ENCODE measurements around the gene MAP3K12. TPM values are rescaled to one million over a fixed set of nuclear protein-coding genes. Genes with fewer than 3 reads are reported as not detected.
A peak's percentile ranks its signal among the peaks of the same experiment; 100 is the strongest.

Gene MAP3K12
- total and polyA plus RNA-seq, 2 of the 13 experiments (the other 11 are each of a cell fraction or from before 2014, with no cell fraction given), result 0.20 to 1.1 TPM

DNA sequence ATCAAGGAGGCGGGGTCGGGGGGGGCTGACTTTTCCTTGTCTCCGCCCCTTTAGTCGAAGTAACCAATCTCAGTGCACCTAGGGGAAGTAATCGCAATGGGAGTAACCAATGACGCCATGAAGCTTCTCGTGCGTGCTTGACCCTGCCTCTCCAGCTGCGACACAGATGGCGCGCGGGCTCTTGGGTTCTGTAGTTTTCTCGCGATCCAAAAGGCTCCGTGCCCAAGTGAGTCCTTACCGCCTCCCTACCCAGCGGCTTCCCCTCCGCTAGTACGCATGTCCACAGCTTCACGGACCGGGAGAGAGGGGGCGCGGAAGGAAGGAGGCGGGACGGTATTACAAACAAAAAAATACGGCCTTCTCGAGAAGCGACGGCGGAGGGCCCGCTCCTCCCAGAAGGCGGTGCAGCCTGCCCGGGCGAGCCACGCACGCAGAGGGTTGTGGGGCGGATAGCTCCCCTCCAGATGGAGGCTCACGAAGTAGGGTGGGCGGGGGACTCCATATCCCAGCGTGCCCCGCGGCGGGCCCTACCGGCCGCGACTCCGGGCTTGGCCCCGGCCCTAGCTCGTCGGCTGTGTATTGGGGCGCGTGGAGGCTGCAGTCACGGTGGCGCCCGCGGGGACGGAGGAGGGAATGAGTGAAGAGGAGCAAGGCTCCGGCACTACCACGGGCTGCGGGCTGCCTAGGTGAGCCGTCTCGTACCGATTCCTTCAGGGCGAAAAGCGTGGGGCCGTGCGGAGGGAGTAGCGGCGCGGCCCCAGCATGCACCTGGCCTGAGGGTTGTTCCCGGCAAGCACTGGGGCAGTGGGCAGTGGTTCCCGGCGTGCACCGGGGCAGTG is 1.7 kb upstream of the MAP3K12 start, which contains the start of gene TARBP2 (continued):
- peak; percentile 96 for TF ChIP-seq MYC (CRISPR knock-in tag; IDR thresholded peaks at IDR 0.05; ENCODE audit: borderline replicate concordance)
- TF ChIP-seq, protein P1, sequence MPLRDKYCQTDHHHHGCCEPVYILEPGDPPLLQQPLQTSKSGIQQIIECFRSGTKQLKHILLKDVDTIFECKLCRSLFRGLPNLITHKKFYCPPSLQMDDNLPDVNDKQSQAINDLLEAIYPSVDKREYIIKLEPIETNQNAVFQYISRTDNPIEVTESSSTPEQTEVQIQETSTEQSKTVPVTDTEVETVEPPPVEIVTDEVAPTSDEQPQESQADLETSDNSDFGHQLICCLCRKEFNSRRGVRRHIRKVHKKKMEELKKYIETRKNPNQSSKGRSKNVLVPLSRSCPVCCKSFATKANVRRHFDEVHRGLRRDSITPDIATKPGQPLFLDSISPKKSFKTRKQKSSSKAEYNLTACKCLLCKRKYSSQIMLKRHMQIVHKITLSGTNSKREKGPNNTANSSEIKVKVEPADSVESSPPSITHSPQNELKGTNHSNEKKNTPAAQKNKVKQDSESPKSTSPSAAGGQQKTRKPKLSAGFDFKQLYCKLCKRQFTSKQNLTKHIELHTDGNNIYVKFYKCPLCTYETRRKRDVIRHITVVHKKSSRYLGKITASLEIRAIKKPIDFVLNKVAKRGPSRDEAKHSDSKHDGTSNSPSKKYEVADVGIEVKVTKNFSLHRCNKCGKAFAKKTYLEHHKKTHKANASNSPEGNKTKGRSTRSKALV (CRISPR knock-in tag; IDR thresholded peaks at IDR 0.05), result no peak
- TF ChIP-seq ZFP36 (IDR thresholded peaks at IDR 0.05; ENCODE audit: borderline replicate concordance, low read depth, low read length, partially characterized antibody), result no peak
- peak; percentile 89 for TF ChIP-seq CREB1 (IDR thresholded peaks at IDR 0.05)
- TF ChIP-seq CREB1 (CRISPR knock-in tag; IDR thresholded peaks at IDR 0.05), result peak; percentile 93
- no peak for TF ChIP-seq POLR2AphosphoS2 (IDR thresholded peaks at IDR 0.05; ENCODE audit: low read depth, low read length)
- 0 out of 2 replicates have a peak, but pooled peaks have one; percentile 48 for TF ChIP-seq ZKSCAN8 (CRISPR knock-in tag; IDR thresholded peaks at IDR 0.05; ENCODE audit: borderline replicate concordance)
- TF ChIP-seq ZBTB21 (CRISPR knock-in tag; IDR thresholded peaks at IDR 0.05), result peak; percentile 90
- no peak for TF ChIP-seq RORA (CRISPR knock-in tag; IDR thresholded peaks at IDR 0.05)
- no peak for TF ChIP-seq ZNF670 (CRISPR knock-in tag; IDR thresholded peaks at IDR 0.05; ENCODE audit: borderline replicate concordance)
- TF ChIP-seq ZFX (CRISPR knock-in tag; IDR thresholded peaks at IDR 0.05; ENCODE audit: low read depth), result peak; percentile 98
- TF ChIP-seq CENPT (CRISPR knock-in tag; IDR thresholded peaks at IDR 0.05; ENCODE audit: low read depth), result no peak
- no peak for TF ChIP-seq ZNF383 (CRISPR knock-in tag; IDR thresholded peaks at IDR 0.05; ENCODE audit: borderline replicate concordance)
- TF ChIP-seq KLF15 (CRISPR knock-in tag; IDR thresholded peaks at IDR 0.05; ENCODE audit: borderline replicate concordance), result peak; percentile 83; the same call in 1 of the 2 replicates
- TF ChIP-seq ZNF558 (CRISPR knock-in tag; IDR thresholded peaks at IDR 0.05; ENCODE audit: borderline replicate concordance), result no peak; the same call in 1 of the 2 replicates
- no peak for TF ChIP-seq MTA1 (CRISPR knock-in tag; IDR thresholded peaks at IDR 0.05; ENCODE audit: borderline replicate concordance)
- no peak; the same call in 1 of the 2 replicates for TF ChIP-seq ONECUT2 (CRISPR knock-in tag; IDR thresholded peaks at IDR 0.05)
- TF ChIP-seq NFAT5 (CRISPR knock-in tag; IDR thresholded peaks at IDR 0.05), result peak; percentile 83; the same call in 1 of the 2 replicates
- peak; percentile 82 for TF ChIP-seq TOPORS (CRISPR knock-in tag; IDR thresholded peaks at IDR 0.05)
- TF ChIP-seq ZNF224 (CRISPR knock-in tag; IDR thresholded peaks at IDR 0.05), result peak; percentile 79
- TF ChIP-seq ZNF816 (CRISPR knock-in tag; IDR thresholded peaks at IDR 0.05; ENCODE audit: borderline replicate concordance), result no peak
- 0 out of 2 replicates have a peak, but pooled peaks have one; percentile 15 for TF ChIP-seq BCL6 (CRISPR knock-in tag; IDR thresholded peaks at IDR 0.05)
- no peak for TF ChIP-seq CBX2 (IDR thresholded peaks at IDR 0.05; ENCODE audit: low read depth, low read length)
- no peak for TF ChIP-seq CBX2 (CRISPR knock-in tag; IDR thresholded peaks at IDR 0.05; ENCODE audit: low read depth)

Measured in HepG2 (cell line).